ENCODE results near the gene AKNAD1.
"Not testable (repeated sequence)": the region's sequence is repeated elsewhere in the genome, so short reads cannot be mapped to it uniquely, and the experiment has no call there.

The AKNAD1 gene

DNA sequence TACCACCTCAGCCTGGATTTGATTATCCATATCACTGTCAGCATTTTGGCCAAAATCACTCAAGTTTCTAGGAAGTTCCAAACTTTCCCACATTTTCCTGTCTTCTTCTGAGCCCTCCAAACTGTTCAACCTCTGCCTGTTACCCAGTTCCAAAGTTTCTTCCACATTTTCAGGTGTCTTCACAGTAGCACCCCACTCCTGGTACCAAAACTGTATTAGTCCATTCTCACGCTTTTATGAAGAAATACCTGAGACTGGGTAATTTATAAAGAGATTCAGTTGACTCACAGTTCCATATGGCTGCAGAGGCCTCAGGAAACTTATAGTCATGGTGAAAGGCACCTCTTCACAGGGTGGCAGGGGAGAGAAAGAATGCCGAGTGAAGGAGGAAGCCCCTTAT lies 71.0 kb downstream of the AKNAD1 start:
- DNase-seq (ENCODE audit: low read depth), result no peak

DNA sequence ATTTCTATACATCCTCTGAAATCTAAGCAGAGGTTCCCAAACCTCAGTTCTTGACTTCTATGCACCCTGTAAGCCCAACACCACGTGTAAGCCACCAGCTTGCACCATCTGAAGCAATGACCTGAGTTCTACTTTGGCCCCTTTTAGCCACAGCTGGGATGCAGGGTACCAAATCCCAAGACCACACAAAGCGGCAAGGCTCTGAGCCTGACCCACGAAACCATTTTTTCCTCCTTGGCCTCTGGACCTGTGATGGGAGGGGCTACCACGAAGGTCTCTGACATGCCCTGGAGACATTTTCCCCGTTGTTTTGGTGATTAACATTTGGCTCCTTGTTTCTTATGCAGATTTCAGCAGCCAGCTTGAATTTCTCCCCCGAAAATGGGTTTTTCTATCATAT lies 71.6 kb downstream of the AKNAD1 start:
- DNase-seq (ENCODE audit: low read depth), result no peak

DNA sequence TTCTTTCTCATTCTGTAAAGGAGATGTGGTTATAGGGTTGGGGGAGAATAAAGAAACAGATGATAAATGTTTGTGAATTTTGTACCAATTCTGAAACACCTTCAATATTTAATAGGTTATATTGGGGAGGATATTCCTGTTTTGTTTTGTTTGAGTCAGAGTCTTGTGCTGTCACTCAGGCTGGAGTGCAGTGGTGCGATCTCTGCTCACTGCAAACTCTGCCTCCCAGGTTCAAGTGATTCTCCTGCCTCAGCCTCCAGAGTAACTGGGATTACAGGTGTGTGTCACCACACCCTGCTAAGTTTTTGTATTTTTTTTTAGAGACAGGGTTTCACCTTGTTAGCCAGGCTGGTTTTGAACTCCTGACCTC lies 75.3 kb downstream of the AKNAD1 start:
- not testable (repeated sequence) for DNase-seq (ENCODE audit: low read depth)

DNA sequence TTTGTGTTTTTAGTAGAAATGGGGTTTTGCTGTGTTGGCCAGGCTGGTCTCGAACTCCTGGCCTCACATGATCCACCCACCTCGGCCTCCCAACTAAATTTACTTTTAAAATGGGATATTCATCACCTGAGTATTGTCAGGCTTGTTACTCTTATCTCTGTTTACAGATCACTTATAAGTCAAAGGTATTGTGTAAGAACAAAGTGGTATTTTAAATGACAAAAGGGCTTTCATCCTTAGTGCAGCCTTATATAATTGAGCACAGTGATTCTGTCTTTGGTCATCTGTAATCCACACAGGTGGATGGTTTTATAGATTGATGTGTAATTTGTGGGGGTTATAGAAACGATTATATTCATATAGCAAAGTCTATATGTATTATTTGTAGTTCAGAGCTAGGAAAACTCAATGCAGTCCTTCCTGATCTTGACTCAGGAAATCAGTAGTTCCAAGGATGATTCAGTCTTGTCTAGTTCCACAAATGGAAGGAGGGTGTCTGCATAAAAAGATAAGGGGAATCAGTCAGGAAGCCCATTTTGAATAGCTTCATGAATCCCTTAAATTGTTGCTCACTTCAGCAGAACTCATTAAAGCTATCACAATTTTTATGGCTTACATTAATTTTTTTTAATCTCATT lies 75.8 kb downstream of the AKNAD1 start:
- DNase-seq (ENCODE audit: low read depth), result no peak

GRCh38 chr1:108779455-108779854 lies 77.4 kb downstream of the AKNAD1 start:
- DNase-seq (ENCODE audit: low read depth), result no peak

GRCh38 chr1:108777839-108778238 lies 79.1 kb downstream of the AKNAD1 start:
- DNase-seq (ENCODE audit: low read depth), result no peak

- no peak for DNase-seq (ENCODE audit: low read depth)
Observed at GRCh38 chr1:108767708-108768107, 89.2 kb downstream of the AKNAD1 start.

- no peak for DNase-seq (ENCODE audit: low read depth)
Observed at GRCh38 chr1:108767115-108767514, 89.8 kb downstream of the AKNAD1 start.
